Activated CD8-positive, alpha-beta memory T cell treated with anti-CD3 and anti-CD28 coated beads for 24 hours (primary cell): ENCODE results near the gene FCRL5.

Experiments
- DNase-seq: peaks from one replicate; pipeline ENCODE4 v3.0.0-alpha.2; 2020

FCRL5 gene

DNA sequence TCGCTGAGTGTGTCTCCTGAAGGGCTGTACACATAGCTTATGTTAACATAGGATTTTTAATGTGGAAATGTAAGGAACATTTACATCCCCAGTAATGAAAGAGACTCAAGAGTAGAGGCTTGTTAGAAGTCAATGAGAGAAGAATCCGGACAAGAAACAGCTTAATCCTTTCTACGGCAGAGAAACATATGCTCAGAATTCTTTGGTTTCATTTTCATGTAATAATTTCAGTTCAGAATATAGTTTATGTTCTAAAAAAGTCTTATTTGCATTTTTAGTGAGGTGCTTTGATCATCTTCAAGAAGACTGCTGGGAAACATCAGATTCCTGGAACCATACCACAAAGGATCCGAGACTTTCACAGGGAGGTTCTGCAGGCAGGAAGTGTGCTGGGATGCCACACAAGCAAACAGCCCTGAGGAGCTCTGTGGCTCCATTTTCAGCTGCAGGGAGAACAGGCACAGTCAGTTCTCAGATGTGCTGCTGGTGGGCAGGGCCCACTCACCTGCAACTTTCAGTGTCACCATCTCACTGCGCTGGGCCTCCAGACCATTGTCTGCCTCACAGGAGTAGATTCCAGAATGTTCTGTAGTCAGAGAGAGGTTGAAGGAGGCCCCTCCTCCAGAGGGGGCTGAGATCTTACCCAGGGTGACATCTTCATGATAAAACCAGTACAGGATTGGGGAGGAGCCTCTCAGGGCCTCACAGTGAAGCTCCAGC, 28.4 kb downstream of the FCRL5 start:
- DNase-seq = no peak

- DNase-seq = no peak
These were observed 31.3 kb downstream of the FCRL5 start for GRCh38 chr1:157521056-157521455.

DNA sequence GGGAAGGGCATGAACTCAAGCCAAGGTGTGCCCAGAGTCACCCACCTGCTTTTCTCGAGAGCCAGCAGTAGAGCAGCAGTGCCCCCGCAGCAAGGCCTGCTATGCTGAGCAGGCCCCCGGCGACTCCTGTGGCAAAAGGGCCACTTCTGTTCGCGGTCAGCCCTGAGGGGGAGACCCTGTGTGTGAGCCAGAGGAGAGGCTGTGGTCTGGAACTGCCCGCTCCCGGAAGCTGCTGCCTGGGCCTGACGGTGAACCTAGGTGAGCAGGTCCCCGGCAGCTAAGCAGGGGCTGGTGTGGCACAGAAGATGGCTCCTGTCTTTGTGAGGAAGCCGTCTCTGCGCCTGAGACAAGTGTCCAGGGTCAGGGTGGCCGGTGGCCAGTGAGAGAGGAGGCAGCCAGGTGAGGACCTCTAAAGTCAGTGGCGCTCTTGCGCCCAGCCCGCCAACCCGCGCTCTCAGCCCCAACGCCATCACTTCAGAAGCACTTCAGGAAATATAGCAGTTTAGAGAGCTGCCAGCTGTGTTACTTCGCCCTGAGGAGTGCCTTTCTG, 31.9 kb downstream of the FCRL5 start:
- DNase-seq = no peak

DNA sequence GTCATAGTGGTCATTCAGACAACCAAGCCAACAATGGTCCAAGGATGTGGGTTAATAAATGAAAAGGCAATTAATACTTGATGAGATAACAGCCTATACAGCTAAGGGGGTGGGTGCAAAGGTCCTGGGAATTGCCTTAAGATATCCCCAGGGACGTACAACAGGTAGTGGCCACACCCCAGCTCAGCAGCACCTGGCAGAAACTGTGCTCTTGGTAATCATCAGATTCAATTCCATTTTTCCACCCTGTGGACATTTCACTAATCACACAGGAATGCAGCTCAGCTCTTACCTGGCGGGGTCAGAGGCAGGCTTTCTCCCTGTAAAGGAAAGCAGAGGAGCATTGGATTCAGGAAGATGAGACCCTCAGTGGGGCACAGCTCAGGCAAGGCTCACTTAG, 32.9 kb downstream of the FCRL5 start:
- DNase-seq = no peak

DNA sequence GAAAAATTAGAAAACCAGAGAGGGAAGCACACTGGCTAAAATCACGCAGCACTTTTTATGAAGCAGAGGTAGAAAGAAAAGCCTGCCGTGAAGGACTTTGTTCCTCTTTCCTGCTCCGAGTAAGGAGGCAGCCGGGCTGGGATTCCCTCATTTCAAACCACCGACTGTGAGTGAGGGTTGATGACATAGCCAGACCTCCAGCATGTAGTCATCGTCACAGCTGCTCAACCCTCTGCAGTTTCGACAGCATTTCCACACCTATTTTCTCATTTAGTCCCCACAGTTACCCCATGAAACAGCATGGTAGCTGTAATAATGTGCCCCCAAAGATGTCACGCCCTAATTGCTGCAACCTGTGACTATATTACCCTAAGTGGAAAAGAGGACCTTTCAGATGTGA, 35.3 kb downstream of the FCRL5 start:
- no peak for DNase-seq

GRCh38 chr1:157515709-157516108, 36.6 kb downstream of the FCRL5 start:
- no peak for DNase-seq

- no peak for DNase-seq
These were observed 37.2 kb downstream of the FCRL5 start for GRCh38 chr1:157515141-157515540.

- no peak for DNase-seq
These were observed 40.0 kb downstream of the FCRL5 start for GRCh38 chr1:157512036-157512969.

GRCh38 chr1:157509546-157510232, 42.6 kb downstream of the FCRL5 start:
- DNase-seq = no peak

- no peak for DNase-seq
These were observed 46.6 kb downstream of the FCRL5 start for GRCh38 chr1:157505481-157506272.

DNA sequence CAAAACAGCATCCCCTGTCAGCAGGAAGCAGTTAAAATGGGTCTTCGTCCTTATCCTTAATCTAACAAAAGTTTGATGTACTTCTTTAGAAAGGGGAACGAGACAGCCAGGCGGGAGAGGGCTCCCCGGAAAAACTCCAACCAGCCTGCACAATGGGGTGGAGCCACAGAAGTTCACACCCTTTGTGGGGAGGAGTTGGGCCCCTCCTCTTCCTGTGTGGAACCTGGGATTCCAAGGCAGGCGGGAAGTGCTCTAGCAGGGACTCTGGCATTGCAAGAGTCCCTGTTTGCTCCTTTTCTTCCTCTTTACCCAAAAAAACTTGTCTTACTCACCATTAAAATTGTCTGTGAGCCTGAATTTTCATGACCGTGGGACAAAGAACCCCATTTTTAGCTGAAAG, 47.7 kb downstream of the FCRL5 start:
- no peak for DNase-seq

DNA sequence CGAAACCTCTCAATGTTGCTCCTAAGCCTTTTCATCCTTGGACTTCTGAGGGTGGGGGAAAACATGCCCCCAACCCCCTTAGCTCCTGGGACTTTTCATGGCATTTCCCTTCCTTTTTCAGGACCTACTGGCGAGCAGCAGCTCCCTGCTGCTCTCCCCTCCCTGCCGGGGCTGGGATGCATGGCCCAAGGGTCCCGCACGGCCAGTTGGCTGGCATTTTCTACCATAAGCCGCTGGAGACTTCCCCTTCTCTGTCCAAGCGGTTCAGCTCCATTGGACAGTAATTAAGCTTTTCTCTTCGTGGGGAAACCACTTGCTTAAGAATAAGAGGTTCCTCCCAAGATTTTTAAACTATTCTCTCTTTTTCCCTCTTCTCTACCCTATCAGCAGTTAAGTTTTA, 52.8 kb downstream of the FCRL5 start:
- DNase-seq = no peak

DNA sequence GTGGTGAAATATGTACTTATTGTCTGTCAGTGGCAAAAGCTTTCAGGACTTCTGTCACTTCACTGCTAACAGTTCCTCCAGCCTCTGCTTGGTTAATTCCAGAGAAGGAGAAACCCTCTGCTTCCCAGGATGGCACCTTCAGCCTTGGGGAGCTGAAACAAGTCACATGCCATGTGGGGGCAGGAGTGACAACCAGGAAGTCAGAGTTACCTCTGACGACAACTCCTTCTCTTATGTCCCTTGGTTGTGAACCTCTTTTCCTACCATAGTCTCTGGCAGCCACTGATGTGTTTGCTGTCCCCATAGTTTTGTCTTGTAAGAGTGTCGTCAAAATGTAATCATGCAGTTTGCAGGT, 53.6 kb downstream of the FCRL5 start:
- DNase-seq = no peak

DNA sequence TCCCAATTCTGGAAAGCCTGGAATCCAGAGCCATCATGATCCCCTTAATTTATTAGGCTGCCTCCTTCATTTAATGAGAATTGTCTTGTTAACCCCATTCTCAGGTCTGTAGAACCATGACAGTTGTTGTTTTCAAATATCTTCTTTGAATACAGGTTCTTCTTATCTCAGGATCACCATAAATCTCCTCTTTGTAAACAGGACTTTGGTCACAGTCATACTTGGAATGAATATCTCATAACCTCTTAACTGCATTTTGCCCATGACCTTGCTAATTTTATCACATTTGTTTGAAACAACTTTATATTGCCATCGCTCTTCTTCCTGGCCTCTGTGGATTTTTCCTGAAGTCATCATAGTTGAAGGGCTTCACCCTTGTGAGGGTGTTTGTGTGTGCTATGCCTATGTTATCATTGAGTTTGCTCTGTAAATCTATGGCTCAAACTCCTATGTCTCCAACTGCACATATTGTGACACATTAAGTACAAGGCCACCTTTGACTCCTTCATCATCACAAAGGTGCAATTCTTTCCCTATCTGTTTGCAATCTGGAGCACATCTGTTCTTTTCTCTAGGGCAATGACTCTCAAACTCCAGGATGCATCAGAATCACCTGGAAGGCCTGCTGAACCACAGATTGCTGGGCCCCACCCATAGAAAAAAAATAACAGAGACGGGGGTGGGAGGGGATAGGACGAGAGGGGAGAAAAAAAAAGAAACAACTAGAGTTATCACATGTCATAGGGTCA, 54.2 kb downstream of the FCRL5 start:
- DNase-seq = no peak

DNA sequence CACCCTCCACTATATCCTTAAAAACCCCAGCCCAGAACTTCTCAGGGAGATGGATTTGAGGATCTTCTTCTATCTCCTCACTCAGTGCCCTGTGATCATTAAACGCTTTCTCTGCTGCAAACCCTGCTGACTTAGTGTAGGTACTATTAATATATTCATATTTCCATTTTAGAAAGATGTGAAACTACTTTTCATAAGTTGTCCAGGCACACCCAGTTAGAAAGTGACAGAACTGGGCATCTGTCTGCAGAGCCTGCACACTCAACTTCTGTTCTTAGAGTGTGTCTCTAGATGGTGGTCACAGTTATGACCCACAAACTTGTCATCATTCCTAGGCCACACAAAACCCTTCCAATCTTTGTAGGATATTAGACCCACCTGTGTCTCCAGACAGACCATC, 55.0 kb downstream of the FCRL5 start:
- no peak for DNase-seq

GRCh38 chr1:157496121-157496526, 56.2 kb downstream of the FCRL5 start:
- DNase-seq = no peak

GRCh38 chr1:157495285-157495684, 57.0 kb downstream of the FCRL5 start:
- DNase-seq = no peak

GRCh38 chr1:157494093-157494492, 58.2 kb downstream of the FCRL5 start:
- no peak for DNase-seq

DNA sequence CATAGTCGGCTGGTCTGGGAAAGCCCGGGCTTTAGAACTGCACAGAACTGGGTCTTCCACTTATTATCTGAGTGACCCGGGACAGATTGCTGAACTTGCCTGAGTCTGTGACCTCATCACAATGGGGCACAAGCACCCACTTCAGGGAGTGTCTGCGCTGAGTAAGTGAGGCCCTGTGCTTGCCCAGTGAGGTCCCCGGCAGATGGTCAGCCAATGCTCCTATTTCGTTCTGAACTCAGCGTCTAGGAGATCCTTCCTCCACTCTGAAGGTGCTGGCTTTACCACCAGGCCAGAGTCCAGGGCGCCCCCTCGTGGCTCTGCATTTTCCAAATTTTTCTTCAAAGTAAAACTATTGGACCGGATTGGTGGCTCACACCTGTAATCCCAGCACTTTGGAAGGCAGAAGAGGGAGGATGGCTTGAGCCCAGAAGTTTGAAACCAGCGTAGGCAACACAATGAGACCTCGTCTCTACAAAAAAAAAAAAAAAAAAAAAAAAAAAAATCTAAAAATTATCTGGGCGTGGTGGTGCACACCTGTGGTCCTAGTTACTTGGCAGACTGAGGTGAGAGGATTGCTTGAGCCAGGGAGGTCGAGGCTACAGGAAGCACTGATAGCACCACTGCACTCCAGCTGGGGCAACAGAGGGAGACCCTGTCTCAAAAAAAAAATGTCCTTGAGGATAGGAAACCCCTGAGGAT, 61.7 kb downstream of the FCRL5 start:
- peak; percentile 85 for DNase-seq

- DNase-seq = no peak
These were observed 64.2 kb downstream of the FCRL5 start for GRCh38 chr1:157488156-157488555.

GRCh38 chr1:157487504-157487903, 64.8 kb downstream of the FCRL5 start:
- DNase-seq = no peak
